GM10847 (cell line): ENCODE measurements around the gene CEL.

Experiments
- POLR2A ChIP-seq: IDR thresholded peaks from 2 replicates; pipeline ENCODE4 v1.6.1; 2011; ENCODE audit not compliant: insufficient read length; ENCODE audit errors: extremely low read depth

Gene CEL

GRCh38 chr9:133094842-133095393 lies 33.1 kb downstream of the CEL start:
- no peak for TF ChIP-seq POLR2A

DNA sequence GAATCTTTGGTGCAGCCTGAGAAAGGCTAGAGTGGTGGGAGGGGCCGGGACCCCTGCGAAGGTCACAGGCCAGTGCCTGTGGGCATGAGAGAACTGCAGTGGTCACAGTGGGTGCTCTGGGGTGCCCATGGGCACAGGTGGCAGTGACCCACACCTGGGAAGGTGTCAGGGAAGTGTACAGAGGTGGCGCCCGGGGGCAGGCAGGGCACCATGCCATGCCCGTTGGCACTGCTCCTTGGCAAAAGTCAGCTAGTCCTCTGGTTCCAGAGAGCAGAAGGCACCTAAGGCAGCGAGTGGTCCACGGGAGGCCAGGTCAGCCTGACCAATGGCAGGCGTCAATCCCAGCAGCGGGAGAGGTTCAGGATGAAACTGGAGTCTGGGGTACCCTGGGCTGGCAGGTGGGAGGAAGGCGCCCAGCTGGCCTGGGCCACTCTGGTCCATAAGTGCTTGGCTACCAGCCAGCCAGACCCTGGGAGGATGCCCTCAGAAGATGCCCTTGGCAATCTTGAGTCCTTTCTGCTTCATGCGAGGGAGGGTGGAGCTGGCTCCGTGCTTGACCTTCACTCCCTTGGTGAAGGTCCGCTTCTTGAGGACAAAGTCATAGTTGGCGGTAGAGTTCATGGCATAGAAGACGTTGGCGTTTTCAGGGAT lies 36.4 kb downstream of the CEL start:
- TF ChIP-seq POLR2A, result no peak

GRCh38 chr9:133098871-133099270 lies 37.1 kb downstream of the CEL start:
- TF ChIP-seq POLR2A, result no peak

DNA sequence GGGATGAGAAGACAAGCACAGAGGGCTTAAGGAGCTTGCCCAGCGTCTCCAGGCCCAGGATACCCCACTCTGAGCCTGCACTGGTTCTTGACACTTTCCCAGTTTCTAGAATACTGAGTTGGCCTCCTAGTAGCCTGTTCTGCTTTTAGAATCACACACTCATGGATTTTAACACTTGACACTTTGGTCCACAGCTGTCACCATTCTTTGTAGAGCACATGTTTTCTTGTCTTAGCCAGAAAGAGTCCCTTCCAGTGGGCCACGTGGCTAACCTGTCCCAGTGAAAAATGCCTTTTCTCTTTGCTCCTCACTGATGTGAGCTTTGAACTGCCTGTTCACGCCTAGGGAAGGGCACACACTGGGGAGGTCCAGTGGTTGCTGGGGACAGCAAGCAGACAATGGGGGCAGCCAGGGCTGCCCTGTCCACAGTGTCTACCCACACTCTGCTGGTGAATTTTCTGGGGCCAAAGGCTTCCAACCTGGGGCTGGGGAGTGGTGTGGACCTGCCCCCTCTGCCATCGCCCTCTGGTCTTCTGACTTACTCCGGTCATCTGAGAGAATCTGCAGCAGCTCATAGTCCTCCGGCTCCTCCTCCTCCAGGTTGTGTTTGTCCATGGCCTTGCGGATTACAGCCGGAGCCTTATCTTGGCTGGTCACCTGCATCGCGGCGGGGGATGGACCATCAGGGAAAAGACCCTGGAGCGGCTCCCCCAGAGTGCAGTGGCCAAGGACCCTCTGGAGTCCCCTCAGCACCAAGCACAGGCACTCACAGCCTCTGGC lies 38.1 kb downstream of the CEL start:
- no peak for TF ChIP-seq POLR2A

- no peak for TF ChIP-seq POLR2A
Measured at GRCh38 chr9:133100506-133101355, 39.0 kb downstream of the CEL start.

GRCh38 chr9:133101356-133102189 lies 39.8 kb downstream of the CEL start:
- TF ChIP-seq POLR2A, result no peak

GRCh38 chr9:133102190-133103021 lies 40.6 kb downstream of the CEL start:
- TF ChIP-seq POLR2A, result no peak

GRCh38 chr9:133103183-133103986 lies 41.6 kb downstream of the CEL start:
- no peak for TF ChIP-seq POLR2A

GRCh38 chr9:133103987-133104505 lies 42.3 kb downstream of the CEL start:
- no peak for TF ChIP-seq POLR2A

- no peak for TF ChIP-seq POLR2A
Measured at GRCh38 chr9:133104718-133105460, 43.1 kb downstream of the CEL start.

- TF ChIP-seq POLR2A, result no peak
Measured at GRCh38 chr9:133105461-133105770, 43.6 kb downstream of the CEL start.

DNA sequence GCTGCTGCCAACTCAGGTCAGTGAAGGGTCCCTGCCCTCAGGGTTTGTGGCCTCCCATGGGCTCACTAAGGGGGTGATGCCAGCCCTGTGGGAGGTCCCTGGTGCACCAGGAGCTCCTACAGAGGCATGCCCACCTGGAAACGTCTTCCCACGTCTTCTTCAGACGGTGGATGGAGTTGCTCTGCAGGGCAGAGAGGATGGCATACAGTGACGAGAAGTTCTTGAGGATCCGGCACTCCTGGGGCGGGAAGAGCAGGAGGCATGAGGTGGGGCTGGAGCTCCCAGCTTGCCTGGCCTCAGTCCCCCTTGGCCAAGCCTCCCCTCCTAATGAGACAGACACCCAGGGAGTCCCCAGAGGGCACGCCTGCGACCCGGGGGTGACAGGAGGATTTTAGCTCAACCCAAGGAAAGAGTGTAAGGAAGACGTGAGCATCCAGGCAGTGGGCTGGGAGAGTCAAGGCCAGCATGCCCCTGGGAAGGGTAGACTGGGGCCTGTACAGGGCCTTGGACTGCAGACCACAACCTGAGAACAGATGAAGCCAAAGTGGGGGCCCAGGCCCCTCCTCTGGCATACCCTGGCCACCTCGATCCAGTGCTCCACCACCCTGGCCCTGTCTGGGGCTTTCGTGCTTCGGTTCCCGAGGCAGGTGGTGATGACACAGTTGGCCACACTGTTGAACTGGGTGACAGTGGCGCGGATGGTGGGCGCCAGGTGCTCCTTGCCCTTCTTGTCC lies 44.9 kb downstream of the CEL start:
- TF ChIP-seq POLR2A, result no peak
